Measurements from ENCODE around the gene GABRG3.

The GABRG3 gene

GRCh38 chr15:27097506-27097905 lies 126.5 kb downstream of the GABRG3 start:
- DNase-seq (ENCODE audit: low read depth in 2 of 2), result no peak

DNA sequence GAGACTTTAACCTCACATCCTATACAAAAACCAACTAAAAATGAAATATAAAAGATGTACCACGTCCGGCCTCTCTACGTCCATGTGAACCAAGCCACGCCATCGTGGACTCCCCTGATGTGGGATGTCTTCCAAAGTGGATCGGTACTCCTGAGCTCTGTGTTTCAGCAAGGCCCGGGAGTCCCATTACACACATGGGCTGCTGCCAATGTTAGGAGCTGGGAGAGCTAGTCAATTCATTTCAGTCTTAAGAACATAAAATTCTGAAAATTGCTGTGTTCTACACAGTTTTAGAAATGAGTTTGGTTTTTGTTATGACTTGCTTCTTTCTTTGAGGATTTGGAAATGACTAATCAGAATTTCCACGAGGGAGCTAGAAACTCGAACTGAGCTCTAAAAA lies 131.0 kb downstream of the GABRG3 start:
- no peak for DNase-seq (ENCODE audit: low read depth in 2 of 2)

- no peak for DNase-seq (ENCODE audit: low read depth in 2 of 2)
Measured at GRCh38 chr15:27111323-27111722, 140.3 kb downstream of the GABRG3 start.

DNA sequence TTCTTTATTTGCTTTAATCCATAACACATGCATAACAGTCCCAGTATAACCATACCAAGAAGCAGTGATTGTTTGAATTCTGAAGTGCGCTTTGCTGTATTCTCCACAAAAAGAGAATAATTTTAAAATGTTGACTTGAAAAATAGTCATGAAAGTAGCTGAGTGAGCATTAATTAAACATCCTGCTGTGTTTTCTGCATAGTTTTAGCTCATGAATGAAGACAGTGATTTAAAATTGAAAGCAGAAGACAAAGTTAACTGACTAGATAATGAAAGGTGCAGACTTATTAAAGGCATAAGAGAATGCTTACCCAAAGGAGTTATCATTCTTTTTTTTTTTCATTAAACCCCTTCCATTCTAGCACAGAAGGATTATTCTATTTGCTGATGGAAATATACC lies 143.5 kb downstream of the GABRG3 start:
- DNase-seq (ENCODE audit: low read depth in 2 of 2), result no peak

DNA sequence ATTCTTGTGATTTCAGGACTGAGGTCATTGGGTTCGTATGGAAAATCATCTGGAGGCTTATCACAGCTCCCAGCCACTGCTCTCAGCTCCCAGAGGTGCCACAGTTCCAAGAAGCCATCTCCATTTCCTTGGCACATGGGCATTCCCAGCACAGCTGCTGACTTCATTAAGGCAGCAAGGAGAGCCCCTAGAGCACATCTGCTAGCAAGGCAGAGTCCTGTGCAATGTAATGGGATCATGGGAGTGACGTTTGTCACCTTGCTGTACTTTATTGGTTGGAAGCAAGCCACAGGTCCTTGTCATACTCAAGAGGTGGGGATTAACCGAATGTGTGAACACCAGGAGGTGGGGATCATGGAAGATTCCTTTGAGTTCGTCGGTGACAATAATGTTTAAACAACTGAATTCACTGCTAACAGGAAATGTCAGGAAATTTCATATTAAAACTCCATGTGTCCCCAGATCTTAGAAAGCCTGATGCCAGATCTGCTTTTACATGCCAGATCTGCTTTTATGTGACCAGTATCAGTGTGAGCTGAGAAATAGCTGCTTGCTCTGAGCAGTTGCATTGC lies 148.8 kb downstream of the GABRG3 start:
- DNase-seq (ENCODE audit: low read depth in 2 of 2), result no peak

DNA sequence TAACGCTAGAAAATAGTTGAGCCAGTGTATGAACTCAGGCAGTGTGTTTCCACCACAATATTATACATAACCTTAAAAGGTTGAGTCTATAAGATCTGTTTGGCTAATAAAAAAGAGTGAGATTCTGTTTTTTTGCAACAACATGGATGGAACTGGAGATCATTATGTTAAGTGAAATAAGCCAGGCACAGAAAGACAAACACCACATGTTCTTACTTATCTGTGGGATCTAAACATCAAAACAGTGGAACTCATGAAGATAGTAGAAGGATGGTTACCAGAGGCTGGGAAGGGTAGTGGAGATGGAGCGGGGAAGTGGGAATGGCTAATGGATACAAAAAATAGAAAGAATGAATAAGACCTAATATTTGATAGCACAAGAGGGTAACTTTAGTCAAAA lies 150.7 kb downstream of the GABRG3 start:
- no peak for DNase-seq (ENCODE audit: low read depth in 2 of 2)

- DNase-seq (ENCODE audit: low read depth in 2 of 2), result no peak
Measured at GRCh38 chr15:27123291-27123690, 152.3 kb downstream of the GABRG3 start.

GRCh38 chr15:27123808-27124207 lies 152.8 kb downstream of the GABRG3 start:
- DNase-seq (ENCODE audit: low read depth in 2 of 2), result no peak

GRCh38 chr15:27124287-27124871 lies 153.4 kb downstream of the GABRG3 start:
- no peak for DNase-seq (ENCODE audit: low read depth in 2 of 2)

- DNase-seq (ENCODE audit: low read depth in 2 of 2), result no peak
Measured at GRCh38 chr15:27125185-27125584, 154.2 kb downstream of the GABRG3 start.

GRCh38 chr15:27126449-27126848 lies 155.5 kb downstream of the GABRG3 start:
- no peak for DNase-seq (ENCODE audit: low read depth in 2 of 2)

DNA sequence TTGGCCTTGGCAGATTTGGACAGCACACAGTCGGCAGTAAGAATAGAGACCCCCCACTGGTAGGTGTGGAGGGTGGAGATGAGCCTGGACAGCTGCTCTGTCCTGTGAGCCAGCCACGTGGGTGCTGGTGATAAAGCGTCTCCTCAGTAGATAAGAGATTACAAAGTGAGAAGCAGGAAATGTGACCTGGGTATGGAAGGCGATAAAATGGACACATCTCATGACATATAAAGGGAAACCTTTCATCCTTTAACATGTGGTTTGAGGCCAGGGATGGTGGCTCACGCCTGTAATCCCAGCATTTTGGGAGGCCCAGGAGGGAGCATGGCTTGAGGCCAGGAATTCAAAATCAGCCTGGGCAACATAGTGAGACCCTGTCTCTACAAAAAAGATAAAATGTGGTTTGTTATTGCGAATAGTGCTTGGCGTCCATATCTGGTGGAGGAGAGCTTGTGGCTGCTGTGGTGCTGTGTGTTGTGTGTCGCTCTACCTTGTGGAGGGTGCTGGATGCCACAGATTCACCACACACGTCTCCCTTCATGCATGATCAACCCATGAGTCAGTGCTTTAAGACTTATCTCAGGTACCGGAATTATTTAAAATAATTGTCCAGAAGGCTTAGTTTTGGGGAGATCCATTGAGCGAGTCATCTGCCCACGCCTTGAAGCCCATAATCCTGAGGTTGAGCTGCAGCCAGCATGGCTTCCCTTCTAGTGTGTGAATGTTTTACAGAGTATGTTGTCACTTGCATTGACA lies 157.0 kb downstream of the GABRG3 start:
- no peak for DNase-seq (ENCODE audit: low read depth in 2 of 2)

DNA sequence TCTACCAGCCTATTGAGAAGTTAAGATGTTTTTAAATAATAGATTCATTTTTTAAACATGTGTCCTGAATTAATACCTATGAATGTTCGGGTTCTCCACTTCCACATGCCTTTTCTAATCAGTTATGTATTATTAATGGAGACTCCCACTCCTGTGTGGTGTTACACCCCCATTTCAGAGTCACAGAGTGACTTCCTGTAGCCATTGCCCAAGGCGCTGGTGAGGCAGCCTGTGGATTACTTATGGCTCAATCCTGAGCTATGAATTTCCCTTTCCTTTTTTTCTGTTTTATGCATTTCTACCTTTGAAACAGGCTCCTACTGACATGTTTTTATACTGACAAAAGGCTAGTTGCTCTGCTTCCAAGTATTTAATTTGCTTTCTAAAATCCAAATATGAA lies 162.3 kb downstream of the GABRG3 start:
- no peak for DNase-seq (ENCODE audit: low read depth in 2 of 2)

DNA sequence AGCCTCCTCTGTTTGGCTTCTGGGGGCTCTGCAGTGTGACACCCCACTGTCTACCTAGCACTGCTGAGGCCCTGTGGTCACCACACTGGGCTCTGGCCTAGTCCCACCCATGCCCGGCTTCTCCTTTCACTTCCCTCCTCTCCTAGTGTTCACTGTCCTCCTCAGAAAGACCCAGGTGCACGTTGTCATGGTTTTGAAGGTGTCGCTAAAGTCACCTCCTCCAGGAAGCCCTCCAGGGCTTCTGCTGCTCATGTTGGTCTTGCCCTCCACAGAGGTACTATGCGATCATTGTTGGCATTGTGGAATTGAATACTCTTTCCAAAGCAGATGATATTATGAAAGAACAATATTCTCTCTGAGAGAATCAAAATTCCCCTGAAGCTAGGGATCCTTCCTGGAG lies 163.5 kb downstream of the GABRG3 start:
- DNase-seq (ENCODE audit: low read depth in 2 of 2), result no peak

- DNase-seq (ENCODE audit: low read depth in 2 of 2), result no peak
Measured at GRCh38 chr15:27135151-27135550, 164.2 kb downstream of the GABRG3 start.

GRCh38 chr15:27137127-27137526 lies 166.1 kb downstream of the GABRG3 start:
- no peak for DNase-seq (ENCODE audit: low read depth in 2 of 2)

DNA sequence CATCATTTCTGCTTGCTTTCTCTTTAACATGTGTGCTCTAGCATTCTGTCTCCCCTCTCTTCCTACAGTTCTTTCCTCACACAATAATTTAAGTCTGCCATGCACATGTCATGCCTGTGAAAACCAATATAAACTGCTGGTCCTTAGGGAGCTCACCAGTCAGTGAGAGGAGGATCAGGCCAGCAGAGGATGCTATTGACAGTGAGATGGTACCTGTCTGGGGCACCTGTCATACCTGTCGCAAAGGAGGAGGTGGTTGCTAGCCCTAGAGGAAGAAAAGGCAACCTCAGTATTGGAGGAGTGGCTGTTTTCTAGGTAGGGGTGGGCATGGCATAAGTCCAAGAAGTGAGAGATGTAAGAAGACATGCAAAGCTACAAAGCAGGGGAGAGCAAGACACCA lies 194.6 kb downstream of the GABRG3 start:
- DNase-seq (ENCODE audit: low read depth in 2 of 2), result no peak

- no peak for DNase-seq (ENCODE audit: low read depth in 2 of 2)
Measured at GRCh38 chr15:27166917-27167316, 195.9 kb downstream of the GABRG3 start.

DNA sequence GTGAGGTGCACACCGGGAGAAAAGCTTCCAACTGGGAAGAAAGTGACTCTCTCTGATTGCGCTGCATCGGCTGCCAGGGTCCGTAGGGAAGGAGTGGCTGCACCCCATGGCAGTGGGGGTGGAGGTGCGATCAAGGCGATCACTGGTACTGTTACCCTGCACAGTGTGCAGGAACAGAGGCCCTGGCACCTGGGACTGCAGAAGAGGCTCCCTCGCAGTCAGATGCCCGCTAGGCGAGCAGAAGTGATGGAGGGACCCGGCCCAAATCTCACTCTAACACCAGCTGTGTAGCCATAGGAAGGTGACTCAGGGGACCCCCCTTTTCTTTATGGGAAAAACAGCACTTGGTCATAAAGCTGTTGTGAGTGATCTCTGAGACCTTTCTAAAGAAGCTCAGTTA lies 196.8 kb downstream of the GABRG3 start:
- no peak for DNase-seq (ENCODE audit: low read depth in 2 of 2)

DNA sequence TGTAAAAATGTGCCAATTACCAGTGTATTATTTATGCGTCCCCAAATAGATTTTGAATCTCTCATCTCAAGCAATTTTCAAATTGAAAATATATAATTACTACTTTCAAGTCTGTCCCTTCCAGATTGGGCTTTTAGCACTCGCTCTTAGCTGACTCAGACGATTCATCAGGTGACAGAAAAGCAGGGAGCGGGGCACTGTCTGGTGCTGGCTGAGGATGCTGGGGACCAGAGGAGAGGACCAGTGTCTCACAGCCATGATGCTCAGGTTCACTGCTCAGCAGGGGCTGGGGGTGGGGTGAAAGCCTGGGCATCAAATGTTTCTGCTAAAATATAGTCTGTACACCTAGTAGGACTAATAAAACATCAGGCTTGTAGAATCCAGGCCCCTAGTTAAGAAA lies 199.9 kb downstream of the GABRG3 start:
- DNase-seq (ENCODE audit: low read depth in 2 of 2), result no peak

DNA sequence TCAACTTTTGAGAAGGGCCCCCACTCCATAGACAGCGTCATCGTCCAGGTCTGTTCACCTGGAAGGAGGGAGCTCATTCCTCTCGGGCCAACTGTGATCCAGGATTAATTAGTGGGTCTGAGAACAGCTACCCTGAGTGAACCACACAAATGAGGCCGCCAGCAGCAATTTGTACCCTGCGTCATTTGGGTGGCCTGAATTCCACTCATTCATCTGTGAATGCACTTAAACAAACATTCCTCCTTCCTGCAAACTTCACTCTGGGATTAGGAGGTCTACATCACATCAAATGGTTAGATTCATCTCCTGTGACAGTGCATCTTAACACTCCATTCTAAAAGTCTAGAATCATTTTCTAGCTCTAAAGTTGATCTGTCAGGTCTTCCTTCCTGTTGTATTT lies 201.8 kb downstream of the GABRG3 start:
- no peak for DNase-seq (ENCODE audit: low read depth in 2 of 2)

DNA sequence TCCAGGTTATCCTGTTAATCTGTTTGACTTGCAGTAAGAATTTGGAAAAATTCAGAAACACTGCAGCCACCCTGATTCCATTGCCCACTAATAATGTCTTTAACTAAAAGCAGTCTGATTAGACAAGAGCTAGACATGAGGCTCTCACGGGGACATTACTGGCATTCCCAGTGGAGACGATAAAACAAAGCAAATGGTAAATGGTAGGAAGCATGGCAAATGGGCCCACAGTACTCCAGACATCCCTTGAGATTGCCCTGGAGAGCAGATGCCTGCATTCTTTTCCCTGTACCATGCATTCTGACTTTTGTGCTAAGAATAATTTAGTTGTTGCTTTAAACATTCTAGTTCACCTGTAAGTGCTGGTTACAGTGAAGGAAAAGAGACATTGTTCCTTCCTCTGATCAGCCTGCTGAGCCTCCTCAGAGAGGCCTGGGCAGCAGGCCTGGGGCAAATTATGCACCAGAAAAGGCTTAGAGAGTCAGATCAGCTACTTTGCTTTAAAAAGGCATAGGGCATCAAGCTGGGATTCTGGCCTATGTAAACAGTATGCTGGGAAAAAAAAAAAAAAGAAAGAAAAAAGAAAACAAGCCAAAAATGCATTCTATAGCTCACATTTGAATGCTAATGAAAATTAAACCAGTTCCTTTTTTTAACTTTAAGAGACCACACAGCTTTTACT lies 204.6 kb downstream of the GABRG3 start:
- no peak for DNase-seq (ENCODE audit: low read depth in 2 of 2)
